Esophagus muscularis mucosa (tissue), 4 donors: ENCODE results near the gene ITGA5.

Source experiments
- EP300 ChIP-seq: sonication (generic); formaldehyde crosslinking; IDR thresholded peaks from one replicate; pipeline ENCODE4 v1.6.1; 2017; ENCODE audit warnings: antibody characterized with exemption
- POLR2A ChIP-seq: fragments of 450-650 bp; IDR thresholded peaks from one replicate; pipeline ENCODE4 v1.6.1; 2017; ENCODE audit warnings: antibody characterized with exemption, moderate library complexity, mild to moderate bottlenecking, low read depth
- POLR2AphosphoS5 ChIP-seq, 2 donors: sonication (generic); formaldehyde crosslinking; IDR thresholded peaks; one replicate each; pipeline ENCODE4 v1.6.1; 2017; ENCODE audit warnings: antibody characterized with exemption in 2 of 2
- TF ChIP-seq, protein P1 (sequence below), 3 experiments: fragments of 200-600 bp in 2 of 3; fragments of 450-650 bp in 1 of 3; sonication (generic) in 2 of 3; IDR thresholded peaks; one replicate each; pipeline ENCODE4 v1.5.1; 2017 to 2019; ENCODE audit warnings: antibody characterized with exemption in 3 of 3, mild to moderate bottlenecking in 2 of 3, moderate library complexity in 1 of 3

GRCh38 chr12:54452628-54453027, 33.6 kb upstream of the ITGA5 start:
- TF ChIP-seq, protein P1, sequence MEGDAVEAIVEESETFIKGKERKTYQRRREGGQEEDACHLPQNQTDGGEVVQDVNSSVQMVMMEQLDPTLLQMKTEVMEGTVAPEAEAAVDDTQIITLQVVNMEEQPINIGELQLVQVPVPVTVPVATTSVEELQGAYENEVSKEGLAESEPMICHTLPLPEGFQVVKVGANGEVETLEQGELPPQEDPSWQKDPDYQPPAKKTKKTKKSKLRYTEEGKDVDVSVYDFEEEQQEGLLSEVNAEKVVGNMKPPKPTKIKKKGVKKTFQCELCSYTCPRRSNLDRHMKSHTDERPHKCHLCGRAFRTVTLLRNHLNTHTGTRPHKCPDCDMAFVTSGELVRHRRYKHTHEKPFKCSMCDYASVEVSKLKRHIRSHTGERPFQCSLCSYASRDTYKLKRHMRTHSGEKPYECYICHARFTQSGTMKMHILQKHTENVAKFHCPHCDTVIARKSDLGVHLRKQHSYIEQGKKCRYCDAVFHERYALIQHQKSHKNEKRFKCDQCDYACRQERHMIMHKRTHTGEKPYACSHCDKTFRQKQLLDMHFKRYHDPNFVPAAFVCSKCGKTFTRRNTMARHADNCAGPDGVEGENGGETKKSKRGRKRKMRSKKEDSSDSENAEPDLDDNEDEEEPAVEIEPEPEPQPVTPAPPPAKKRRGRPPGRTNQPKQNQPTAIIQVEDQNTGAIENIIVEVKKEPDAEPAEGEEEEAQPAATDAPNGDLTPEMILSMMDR (IDR thresholded peaks at IDR 0.05) = no peak
- TF ChIP-seq POLR2A (no peak), POLR2AphosphoS5 (IDR thresholded peaks at IDR 0.05) (no peak), EP300 (no peak)
